Measurements from ENCODE around the gene ZNF268.

The ZNF268 gene

DNA sequence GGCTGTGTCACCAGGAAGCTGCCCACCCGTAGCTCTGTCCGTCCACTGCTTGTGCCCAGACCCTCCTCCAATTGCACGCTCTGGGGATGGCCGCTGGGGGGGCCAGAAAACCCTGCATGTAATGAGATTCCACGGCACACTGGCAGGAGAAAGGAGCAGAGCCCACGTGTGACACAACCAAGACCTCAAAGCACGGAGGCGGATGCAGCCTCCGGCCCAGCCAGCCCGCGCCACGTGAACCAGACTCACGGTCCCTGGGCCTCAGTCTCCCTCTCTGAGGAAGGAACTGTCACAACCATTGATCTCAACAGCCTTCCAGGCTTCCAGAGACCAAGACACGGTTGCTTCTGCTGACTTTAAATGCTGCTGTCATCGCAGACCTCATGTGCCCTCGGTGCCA is 39.9 kb downstream of the ZNF268 start (continued):
- TF ChIP-seq, protein P1, sequence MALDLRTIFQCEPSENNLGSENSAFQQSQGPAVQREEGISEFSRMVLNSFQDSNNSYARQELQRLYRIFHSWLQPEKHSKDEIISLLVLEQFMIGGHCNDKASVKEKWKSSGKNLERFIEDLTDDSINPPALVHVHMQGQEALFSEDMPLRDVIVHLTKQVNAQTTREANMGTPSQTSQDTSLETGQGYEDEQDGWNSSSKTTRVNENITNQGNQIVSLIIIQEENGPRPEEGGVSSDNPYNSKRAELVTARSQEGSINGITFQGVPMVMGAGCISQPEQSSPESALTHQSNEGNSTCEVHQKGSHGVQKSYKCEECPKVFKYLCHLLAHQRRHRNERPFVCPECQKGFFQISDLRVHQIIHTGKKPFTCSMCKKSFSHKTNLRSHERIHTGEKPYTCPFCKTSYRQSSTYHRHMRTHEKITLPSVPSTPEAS (tag by site-specific recombination; IDR thresholded peaks at IDR 0.05) = no peak
- no peak for TF ChIP-seq ZNF768 (tag by site-specific recombination; IDR thresholded peaks at IDR 0.05)
- TF ChIP-seq, protein P2, sequence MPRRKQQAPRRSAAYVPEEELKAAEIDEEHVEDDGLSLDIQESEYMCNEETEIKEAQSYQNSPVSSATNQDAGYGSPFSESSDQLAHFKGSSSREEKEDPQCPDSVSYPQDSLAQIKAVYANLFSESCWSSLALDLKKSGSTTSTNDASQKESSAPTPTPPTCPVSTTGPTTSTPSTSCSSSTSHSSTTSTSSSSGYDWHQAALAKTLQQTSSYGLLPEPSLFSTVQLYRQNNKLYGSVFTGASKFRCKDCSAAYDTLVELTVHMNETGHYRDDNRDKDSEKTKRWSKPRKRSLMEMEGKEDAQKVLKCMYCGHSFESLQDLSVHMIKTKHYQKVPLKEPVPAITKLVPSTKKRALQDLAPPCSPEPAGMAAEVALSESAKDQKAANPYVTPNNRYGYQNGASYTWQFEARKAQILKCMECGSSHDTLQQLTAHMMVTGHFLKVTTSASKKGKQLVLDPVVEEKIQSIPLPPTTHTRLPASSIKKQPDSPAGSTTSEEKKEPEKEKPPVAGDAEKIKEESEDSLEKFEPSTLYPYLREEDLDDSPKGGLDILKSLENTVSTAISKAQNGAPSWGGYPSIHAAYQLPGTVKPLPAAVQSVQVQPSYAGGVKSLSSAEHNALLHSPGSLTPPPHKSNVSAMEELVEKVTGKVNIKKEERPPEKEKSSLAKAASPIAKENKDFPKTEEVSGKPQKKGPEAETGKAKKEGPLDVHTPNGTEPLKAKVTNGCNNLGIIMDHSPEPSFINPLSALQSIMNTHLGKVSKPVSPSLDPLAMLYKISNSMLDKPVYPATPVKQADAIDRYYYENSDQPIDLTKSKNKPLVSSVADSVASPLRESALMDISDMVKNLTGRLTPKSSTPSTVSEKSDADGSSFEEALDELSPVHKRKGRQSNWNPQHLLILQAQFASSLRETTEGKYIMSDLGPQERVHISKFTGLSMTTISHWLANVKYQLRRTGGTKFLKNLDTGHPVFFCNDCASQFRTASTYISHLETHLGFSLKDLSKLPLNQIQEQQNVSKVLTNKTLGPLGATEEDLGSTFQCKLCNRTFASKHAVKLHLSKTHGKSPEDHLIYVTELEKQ (tag by site-specific recombination; IDR thresholded peaks at IDR 0.05; ENCODE audit: borderline replicate concordance) = no peak

DNA sequence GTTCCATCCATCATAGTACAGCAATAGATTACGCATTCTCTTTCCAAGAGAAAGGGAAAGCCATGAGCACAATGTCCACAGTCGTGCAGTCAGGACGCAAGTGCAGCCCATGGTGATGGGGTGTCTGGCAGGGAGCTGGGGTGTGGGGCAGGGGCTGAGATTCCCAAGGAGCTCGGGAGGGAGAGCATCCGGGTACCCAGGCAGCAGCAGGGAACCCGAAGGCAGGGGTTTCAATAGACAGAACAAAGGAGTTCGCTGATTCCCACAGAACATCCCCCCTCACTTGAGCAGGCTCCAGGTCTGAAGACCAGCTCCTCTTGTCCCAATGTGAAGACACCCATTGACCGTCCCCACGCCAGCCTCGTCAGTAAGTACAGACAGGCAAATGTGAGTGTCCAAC is 40.9 kb downstream of the ZNF268 start:
- Histone ChIP-seq H3K9me3 (ENCODE audit: control insufficient read depth, insufficient read depth, low read depth, low read length) (no peaks in the 10 kb centered on the region; the same call in 1 of the 2 replicates), H3K4me1 (ENCODE audit: control insufficient read depth, insufficient read depth, low read length) (no peaks in the 10 kb centered on the region), H3K36me3 (ENCODE audit: control insufficient read depth in 2 of 2, insufficient read depth in 1 of 2, low read length in 2 of 2) (no peaks in the 10 kb centered on the region), H3K4me3 (ENCODE audit: low read depth, low read length) (no peak overlapping the region), H3K27ac (ENCODE audit: extremely low read depth, low read depth, low read length) (no peak overlapping the region)
- no peak for TF ChIP-seq ZSCAN23 (tag by site-specific recombination; IDR thresholded peaks at IDR 0.05)
- TF ChIP-seq ZNF423 (tag by site-specific recombination; IDR thresholded peaks at IDR 0.05) = no peak
- no peak for TF ChIP-seq KLF7 (tag by site-specific recombination; IDR thresholded peaks at IDR 0.05; ENCODE audit: borderline replicate concordance)
- TF ChIP-seq, protein P2 (tag by site-specific recombination; IDR thresholded peaks at IDR 0.05; ENCODE audit: borderline replicate concordance) = no peak
- TF ChIP-seq ZNF292 (tag by site-specific recombination; IDR thresholded peaks at IDR 0.05; ENCODE audit: borderline replicate concordance, low read depth) = no peak
- TF ChIP-seq ZFP3 (tag by site-specific recombination; IDR thresholded peaks at IDR 0.05; ENCODE audit: low read depth) = no peak
- no peak for TF ChIP-seq ZNF366 (tag by site-specific recombination; conservative IDR thresholded peaks at IDR 0.05)
- TF ChIP-seq ZNF510 (tag by site-specific recombination; IDR thresholded peaks at IDR 0.05; ENCODE audit: insufficient replicate concordance) = no peak
- TF ChIP-seq EGR2 (tag by site-specific recombination; IDR thresholded peaks at IDR 0.05; ENCODE audit: low read depth) = no peak
- no peak for TF ChIP-seq GLIS1 (tag by site-specific recombination; IDR thresholded peaks at IDR 0.05)
- no peak for TF ChIP-seq SP3 (tag by site-specific recombination; IDR thresholded peaks at IDR 0.05)
- TF ChIP-seq KLF8 (tag by site-specific recombination; IDR thresholded peaks at IDR 0.05) = no peak
- TF ChIP-seq SP2 (tag by site-specific recombination; IDR thresholded peaks at IDR 0.05) = no peak
- no peak for TF ChIP-seq GLI2 (tag by site-specific recombination; IDR thresholded peaks at IDR 0.05; ENCODE audit: borderline replicate concordance, low read depth)
- TF ChIP-seq TCF7L2 (IDR thresholded peaks at IDR 0.05; ENCODE audit: borderline replicate concordance, low read depth, low read length) = no peak
- TF ChIP-seq, protein P3, sequence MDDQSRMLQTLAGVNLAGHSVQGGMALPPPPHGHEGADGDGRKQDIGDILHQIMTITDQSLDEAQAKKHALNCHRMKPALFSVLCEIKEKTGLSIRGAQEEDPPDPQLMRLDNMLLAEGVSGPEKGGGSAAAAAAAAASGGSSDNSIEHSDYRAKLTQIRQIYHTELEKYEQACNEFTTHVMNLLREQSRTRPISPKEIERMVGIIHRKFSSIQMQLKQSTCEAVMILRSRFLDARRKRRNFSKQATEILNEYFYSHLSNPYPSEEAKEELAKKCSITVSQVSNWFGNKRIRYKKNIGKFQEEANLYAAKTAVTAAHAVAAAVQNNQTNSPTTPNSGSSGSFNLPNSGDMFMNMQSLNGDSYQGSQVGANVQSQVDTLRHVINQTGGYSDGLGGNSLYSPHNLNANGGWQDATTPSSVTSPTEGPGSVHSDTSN (CRISPR knock-in tag; IDR thresholded peaks at IDR 0.05) = no peak
- ChIA-PET POLR2A (no interaction called here), CTCF (no interaction called here)

Measured in HEK293 (cell line).